HepG2 (cell line): ENCODE results near the gene PRR35. TPM values are rescaled to one million over a fixed set of nuclear protein-coding genes. Genes with fewer than 3 reads are reported as not detected.
A peak's percentile ranks its signal among the peaks of the same experiment; 100 is the strongest.

Experiments
- BCL6 ChIP-seq: IDR thresholded peaks from 2 replicates; pipeline ENCODE4 v1.6.1; 2016; ENCODE audit warnings: missing genetic modification reagents, missing compliant biosample characterization
- CEBPZ ChIP-seq: IDR thresholded peaks from 2 replicates; pipeline ENCODE4 v1.6.1; 2012; ENCODE audit warnings: low read length, improper control_type of control experiment
- DNMT3B ChIP-seq: conservative IDR thresholded peaks from 2 replicates; pipeline ENCODE4 v1.6.1; 2016; ENCODE audit warnings: missing biosample characterization, control low read depth
- HDAC1 ChIP-seq: sonication (generic); formaldehyde crosslinking; IDR thresholded peaks from 2 replicates; pipeline ENCODE4 v1.5.1; 2020; ENCODE audit warnings: mild to moderate bottlenecking, missing genetic modification reagents
- KAT8 ChIP-seq: IDR thresholded peaks from 2 replicates; pipeline ENCODE4 v1.6.1; 2016; ENCODE audit warnings: missing genetic modification reagents, missing compliant biosample characterization
- PATZ1 ChIP-seq: sonication (generic); formaldehyde crosslinking; IDR thresholded peaks from 2 replicates; pipeline ENCODE4 v1.4.0; 2020; ENCODE audit warnings: missing genetic modification reagents
- POLR2AphosphoS2 ChIP-seq: IDR thresholded peaks from 2 replicates; pipeline ENCODE4 v1.6.1; 2011; ENCODE audit warnings: low read depth, low read length, improper control_type of control experiment
- PRDM4 ChIP-seq: sonication (generic); formaldehyde crosslinking; IDR thresholded peaks from 2 replicates; pipeline ENCODE4 v1.9.0; 2021; ENCODE audit warnings: missing genetic modification reagents, borderline replicate concordance
- RXRA ChIP-seq: sonication (generic); formaldehyde crosslinking; IDR thresholded peaks from 2 replicates; pipeline ENCODE4 v1.5.1; 2020; ENCODE audit warnings: missing genetic modification reagents
- SIN3A ChIP-seq: IDR thresholded peaks from 2 replicates; pipeline ENCODE4 v1.6.1; 2011; ENCODE audit warnings: low read depth, mild to moderate bottlenecking, control low read depth, low read length, borderline replicate concordance
- SP5 ChIP-seq: IDR thresholded peaks from 2 replicates; pipeline ENCODE4 v1.6.1; 2016; ENCODE audit warnings: low read depth, borderline replicate concordance
- ZBTB7B ChIP-seq: sonication (generic); formaldehyde crosslinking; IDR thresholded peaks from 2 replicates; pipeline ENCODE4 v1.4.0; 2020; ENCODE audit warnings: missing genetic modification reagents
- ZNF160 ChIP-seq: sonication (generic); formaldehyde crosslinking; IDR thresholded peaks from 2 replicates; pipeline ENCODE4 v1.8.0; 2022; ENCODE audit warnings: mild to moderate bottlenecking, inconsistent platforms, missing genetic modification reagents
- ZNF235 ChIP-seq: sonication (generic); formaldehyde crosslinking; IDR thresholded peaks from 2 replicates; pipeline ENCODE4 v1.8.1; 2023; ENCODE audit warnings: mild to moderate bottlenecking, missing genetic modification reagents, borderline replicate concordance
- ZNF431 ChIP-seq: sonication (generic); formaldehyde crosslinking; IDR thresholded peaks from 2 replicates; pipeline ENCODE4 v1.9.0; 2022; ENCODE audit warnings: missing genetic modification reagents, low read depth, mild to moderate bottlenecking, borderline replicate concordance
- ZNF710 ChIP-seq: sonication (generic); formaldehyde crosslinking; IDR thresholded peaks from 2 replicates; pipeline ENCODE4 v1.5.0; 2020; ENCODE audit warnings: mild to moderate bottlenecking, missing genetic modification reagents, borderline replicate concordance
- ZNF788 ChIP-seq: sonication (generic); formaldehyde crosslinking; IDR thresholded peaks from 2 replicates; pipeline ENCODE4 v1.5.0; 2020; ENCODE audit warnings: mild to moderate bottlenecking, missing genetic modification reagents, borderline replicate concordance
- ZSCAN31 ChIP-seq: sonication (generic); formaldehyde crosslinking; IDR thresholded peaks from 2 replicates; pipeline ENCODE4 v1.5.0; 2020; ENCODE audit warnings: low read depth, mild to moderate bottlenecking, missing genetic modification reagents
- polyA plus RNA-seq, 8 experiments: library from polyadenylated mRNA; depleted of rRNA in 3 of 8; stranded (reverse) in 7 of 8; unstranded in 1 of 8; fragments of >200 nt; fragmentation: Illumina TruSeq in 4 of 8; extraction: Trizol in 4 of 8; gene quantifications; 2 replicates each; pipeline versions ENCODE4 v1.2.1 to v1.2.3, GENCODE V29; 2011 to 2016; ENCODE audit warnings: low read depth in 4 of 8, missing spikeins in 1 of 8, mixed read lengths in 1 of 8; ENCODE audit not compliant: insufficient read depth in 1 of 8
- total RNA-seq, 5 experiments: library from RNA; depleted of rRNA; stranded (reverse); fragments of >200 nt; fragmentation: Illumina TruSeq; extraction: Trizol; gene quantifications; 2 replicates each; pipeline ENCODE4 v1.2.3, GENCODE V29; 2016; ENCODE audit warnings: low read depth in 1 of 5

Gene PRR35
- total and polyA plus RNA-seq, 2 of the 13 experiments (the other 11 are each of a cell fraction or from before 2014, with no cell fraction given) = 0.07 to 0.16 TPM

GRCh38 chr16:566475-567372 is 6.5 kb downstream of the PRR35 start, which contains the start of gene NHLRC4 (continued):
- no peak for TF ChIP-seq ZNF235
- peak; percentile 52; the same call in 1 of the 2 replicates for TF ChIP-seq SIN3A
- TF ChIP-seq ZSCAN31 = peak; percentile 28; the same call in 1 of the 2 replicates
- no peak for TF ChIP-seq DNMT3B (CRISPR knock-in tag)
- peak; percentile 80 for TF ChIP-seq SP5 (CRISPR knock-in tag)
- TF ChIP-seq CEBPZ = no peak
- TF ChIP-seq ZNF431 = no peak
- TF ChIP-seq PRDM4 (CRISPR knock-in tag) = no peak
- peak; percentile 56; the same call in 1 of the 2 replicates for TF ChIP-seq RXRA (CRISPR knock-in tag)
- no peak for TF ChIP-seq ZNF160 (CRISPR knock-in tag)
- TF ChIP-seq KAT8 = peak; percentile 11; the same call in 1 of the 2 replicates
- peak; percentile 34; the same call in 1 of the 2 replicates for TF ChIP-seq BCL6 (CRISPR knock-in tag)
- TF ChIP-seq HDAC1 (CRISPR knock-in tag) = 0 out of 2 replicates have a peak, but pooled peaks have one; percentile 9
- TF ChIP-seq ZNF710 (CRISPR knock-in tag) = 0 out of 2 replicates have a peak, but pooled peaks have one; percentile 16
- 0 out of 2 replicates have a peak, but pooled peaks have one; percentile 23 for TF ChIP-seq ZBTB7B (CRISPR knock-in tag)
- 0 out of 2 replicates have a peak, but pooled peaks have one; percentile 51 for TF ChIP-seq ZNF788 (CRISPR knock-in tag)
- TF ChIP-seq PATZ1 (CRISPR knock-in tag) = 0 out of 2 replicates have a peak, but pooled peaks have one; percentile 11
- no peak for TF ChIP-seq POLR2AphosphoS2
